H4 (cell line): ENCODE measurements around the gene MYZAP. TPM values are rescaled to one million over a fixed set of nuclear protein-coding genes. Genes with fewer than 3 reads are reported as not detected.

Source experiments
- total RNA-seq: library from RNA; depleted of rRNA; stranded (reverse); fragments of >200 nt; shearing (Covaris generic); gene quantifications from 2 replicates; pipeline ENCODE4 v1.2.3, GENCODE V29; 2014; rRNA removed

MYZAP gene
- total RNA-seq, 1 experiment from 2014 or later, result 1.5 TPM

Other genes starting within 250 kb of the MYZAP start
- 0.41 and 0.43 TPM in 2 replicates for gene CGNL1, start 215.4 kb upstream of the MYZAP start, total RNA-seq
- 35.3 and 42.5 TPM in 2 replicates for gene POLR2M, start 114.8 kb downstream of the MYZAP start, total RNA-seq